IPS-11a (cell line): ENCODE measurements around the gene TBL3.
"Not testable (repeated sequence)": the region's sequence is repeated elsewhere in the genome, so short reads cannot be mapped to it uniquely, and the experiment has no call there.

Source experiments
- H3K4me3 ChIP-seq: one replicate; pipeline ENCODE4 v1.5.1; 2013; ENCODE audit warnings: low read depth, low read length, control low read depth

TBL3 gene

DNA sequence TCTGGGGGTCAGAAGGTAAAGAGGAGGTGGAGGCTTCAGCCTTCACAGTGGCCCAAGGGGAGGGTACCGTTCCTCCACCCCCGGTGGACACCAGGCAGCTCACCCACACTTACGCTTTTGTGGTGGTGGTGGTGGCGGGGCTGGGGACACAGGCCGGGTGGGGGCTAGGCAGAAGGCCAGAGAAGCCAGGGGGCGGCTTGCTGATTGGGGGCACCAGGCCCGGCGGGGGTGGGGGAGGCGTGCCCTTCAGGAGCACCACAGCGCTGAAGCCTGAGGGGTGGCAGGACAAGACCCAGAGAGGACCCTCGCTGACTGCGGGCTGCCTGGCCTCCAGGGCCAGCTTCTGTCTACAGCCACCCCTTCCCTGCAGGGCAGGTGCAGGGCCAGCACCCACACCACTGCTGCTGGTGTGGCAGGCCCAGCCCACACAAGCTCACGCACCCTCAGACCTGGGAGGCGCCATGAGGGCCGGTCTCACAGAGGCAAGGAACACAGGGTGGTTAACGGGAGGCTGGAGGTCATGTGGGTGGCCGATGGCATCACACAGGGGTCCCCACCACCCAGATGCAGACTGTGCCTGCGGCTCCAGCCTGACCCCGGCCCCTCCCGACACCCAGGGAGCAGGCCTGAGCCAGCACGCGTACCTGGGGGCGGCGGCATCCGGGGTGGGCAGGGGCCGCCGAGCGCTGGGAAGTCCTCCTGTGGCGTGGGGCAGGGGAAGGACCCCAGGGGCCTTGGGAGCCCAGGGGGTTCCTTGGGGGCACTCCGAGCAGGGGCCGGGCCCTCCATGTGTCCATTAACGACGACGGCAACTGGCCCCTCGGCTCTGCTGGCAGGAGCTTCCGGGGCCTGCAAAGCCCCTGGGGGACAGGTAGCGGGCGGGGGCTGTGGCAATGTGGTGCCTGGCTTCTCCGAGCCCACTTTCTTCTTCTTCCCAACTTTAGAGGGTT lies 27.3 kb downstream of the TBL3 start:
- no peak overlapping the region for H3K4me3 ChIP-seq

DNA sequence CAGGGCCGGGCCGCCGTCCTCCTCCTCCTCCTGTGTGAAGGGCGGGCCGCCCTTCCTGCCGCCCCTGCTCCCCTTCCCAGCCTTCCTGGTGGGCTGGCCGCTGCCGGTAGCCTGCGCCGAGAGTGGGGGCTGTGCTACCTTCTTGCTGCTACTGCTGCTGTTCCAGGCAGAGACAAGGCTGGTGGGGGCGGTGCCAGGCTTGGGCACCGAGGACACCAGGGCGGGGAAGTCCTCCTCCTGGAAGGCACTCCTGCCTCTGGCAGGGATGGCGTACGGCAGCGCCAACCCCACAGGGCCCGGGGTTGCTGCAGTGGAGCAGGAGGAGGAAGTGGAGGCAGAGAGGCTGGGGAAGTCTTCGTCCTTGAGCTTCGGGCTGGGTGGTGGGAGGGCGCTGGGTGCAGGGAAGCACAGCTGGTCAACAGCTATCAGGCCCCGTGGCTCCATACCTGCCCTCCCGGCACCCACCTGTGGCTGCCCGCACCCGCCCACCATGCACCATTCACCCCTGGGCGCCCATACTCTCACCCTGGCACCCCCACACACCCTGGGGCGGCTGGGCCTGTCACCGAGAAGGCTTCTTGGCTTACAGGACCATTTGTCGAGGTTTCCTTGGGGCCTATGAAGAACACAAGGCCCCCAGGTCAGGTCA lies 28.1 kb downstream of the TBL3 start:
- no peak overlapping the region for H3K4me3 ChIP-seq

DNA sequence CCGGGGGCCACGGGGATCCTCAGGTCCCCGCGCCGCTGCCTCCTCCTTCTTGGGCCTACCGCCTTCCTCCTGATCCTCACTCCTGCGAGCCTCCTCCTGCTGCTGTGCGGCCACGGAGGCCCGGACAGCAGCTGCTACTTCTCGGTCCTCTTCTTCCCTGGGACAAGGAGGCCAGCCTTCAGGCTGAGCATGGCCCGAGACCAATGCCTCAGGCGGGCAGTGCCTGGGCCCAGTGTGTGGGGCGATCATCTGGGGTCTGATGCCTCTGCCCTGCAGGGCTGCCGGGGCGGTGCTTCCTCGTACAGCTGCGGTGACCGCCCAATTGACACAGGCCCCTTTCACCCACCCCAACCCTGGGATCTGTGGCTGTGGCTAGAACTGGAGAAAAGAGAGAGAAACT lies 29.2 kb downstream of the TBL3 start:
- H3K4me3 ChIP-seq: no peak overlapping the region

DNA sequence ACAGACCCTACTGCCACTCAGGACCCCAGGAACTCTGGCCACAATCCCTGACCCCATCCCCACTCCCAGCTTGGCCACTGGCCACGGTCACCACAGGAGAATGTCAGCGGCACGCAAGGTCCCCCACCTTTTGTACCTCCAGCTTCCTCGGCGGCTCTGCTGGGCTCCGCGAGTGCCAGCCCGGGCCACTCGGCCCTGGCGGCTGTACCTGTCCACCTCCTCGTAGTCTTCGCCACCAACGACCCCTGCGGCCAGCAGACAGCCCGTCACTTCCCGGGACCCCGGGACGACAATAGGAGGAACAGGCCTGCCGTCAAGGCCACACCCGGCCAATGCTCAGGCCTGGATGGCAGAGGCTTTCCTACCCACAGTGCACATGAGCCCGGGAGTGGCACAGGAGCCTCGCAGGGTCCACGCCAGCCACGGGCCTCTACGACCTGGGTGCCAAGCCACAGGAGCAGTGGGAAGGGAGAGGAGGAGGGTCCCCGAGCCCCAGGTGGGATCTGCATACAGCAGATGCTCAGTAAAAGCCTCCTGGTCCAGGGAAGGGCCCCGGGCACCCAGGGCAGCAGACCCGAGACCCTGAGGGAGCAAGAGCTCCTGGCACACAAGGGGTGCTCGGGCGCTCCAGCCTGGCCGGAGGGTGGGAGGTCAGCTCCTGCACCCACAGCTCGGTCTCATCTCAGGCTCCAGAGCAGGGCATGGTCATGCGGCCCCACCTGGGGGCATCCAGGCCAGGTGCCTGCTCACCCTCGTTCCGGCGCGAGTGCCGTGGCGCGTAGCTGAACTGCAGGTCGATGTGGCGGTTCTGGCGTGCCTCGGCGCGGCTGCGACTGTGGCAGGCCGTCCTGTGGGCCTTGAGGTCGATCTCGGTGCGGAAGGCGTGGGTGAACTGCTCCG lies 29.9 kb downstream of the TBL3 start:
- no peak overlapping the region for H3K4me3 ChIP-seq

DNA sequence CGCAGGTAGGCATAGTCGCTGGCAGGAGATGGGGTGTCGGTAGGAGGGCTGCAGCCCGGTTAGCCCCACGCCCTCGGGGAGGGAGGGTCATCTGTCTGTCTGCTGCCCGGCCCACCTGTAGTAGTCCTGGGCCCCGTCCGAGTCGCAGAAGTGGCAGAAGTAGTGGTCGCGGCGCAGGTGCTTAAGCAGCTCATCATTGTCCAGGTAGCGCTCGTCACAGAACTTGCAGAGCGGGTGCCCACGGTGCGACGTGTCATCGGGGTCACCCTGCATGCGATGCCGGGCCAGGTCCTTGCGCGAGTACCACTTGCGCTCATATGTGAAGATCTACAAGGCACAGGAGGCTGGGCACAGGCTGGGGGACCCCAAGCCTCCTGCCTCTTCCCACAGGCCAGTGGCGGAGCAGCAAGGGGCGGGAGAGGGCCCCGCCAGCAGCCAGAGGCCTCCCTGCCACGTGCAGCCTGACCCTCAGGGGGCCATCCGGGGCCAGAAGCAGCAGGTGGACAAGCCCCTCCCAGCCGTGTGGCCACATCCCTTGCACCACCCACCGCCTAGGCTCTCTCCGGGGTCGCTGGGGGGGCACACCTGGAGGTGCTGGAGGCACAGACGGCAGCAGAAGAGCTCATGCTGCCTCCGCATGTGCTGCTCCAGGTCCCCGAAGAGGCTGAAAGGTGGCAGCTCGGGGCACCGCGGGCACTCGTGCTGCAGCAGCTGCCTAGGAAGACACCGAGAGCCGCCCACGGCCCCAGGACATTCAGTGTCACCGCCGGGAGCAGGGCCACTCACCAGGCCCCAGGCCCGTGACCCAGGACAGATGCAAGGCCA lies 30.8 kb downstream of the TBL3 start:
- H3K4me3 ChIP-seq: no peak overlapping the region

DNA sequence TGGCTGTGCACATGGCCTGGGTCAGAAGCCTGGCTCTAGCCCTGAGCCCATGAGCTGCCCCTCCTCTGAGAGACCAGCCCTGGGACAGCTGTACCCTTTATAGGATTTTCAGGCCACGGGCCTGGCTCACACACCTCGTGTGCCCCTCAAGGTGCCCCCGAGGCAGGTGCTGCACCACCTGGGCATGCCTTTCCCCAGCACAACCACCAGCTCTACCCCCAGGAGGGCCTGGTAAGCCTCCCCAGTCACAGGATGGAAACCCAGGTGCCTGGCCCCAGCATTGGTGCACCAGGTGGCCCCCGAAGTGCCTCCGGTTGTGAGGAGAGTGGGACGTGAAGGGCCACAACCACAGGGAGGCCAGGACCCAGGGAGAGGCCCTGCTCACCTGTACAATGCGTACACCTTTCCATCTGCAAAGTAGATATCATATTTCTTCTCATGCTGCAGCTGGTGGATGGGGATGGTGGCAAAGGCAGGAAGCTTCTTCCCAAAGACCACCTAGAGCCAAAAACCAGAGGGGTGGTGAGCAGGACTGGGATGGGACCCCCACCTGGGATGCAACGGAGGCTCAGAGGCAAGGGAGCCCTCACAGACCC lies 31.5 kb downstream of the TBL3 start:
- H3K4me3 ChIP-seq: no peak overlapping the region

DNA sequence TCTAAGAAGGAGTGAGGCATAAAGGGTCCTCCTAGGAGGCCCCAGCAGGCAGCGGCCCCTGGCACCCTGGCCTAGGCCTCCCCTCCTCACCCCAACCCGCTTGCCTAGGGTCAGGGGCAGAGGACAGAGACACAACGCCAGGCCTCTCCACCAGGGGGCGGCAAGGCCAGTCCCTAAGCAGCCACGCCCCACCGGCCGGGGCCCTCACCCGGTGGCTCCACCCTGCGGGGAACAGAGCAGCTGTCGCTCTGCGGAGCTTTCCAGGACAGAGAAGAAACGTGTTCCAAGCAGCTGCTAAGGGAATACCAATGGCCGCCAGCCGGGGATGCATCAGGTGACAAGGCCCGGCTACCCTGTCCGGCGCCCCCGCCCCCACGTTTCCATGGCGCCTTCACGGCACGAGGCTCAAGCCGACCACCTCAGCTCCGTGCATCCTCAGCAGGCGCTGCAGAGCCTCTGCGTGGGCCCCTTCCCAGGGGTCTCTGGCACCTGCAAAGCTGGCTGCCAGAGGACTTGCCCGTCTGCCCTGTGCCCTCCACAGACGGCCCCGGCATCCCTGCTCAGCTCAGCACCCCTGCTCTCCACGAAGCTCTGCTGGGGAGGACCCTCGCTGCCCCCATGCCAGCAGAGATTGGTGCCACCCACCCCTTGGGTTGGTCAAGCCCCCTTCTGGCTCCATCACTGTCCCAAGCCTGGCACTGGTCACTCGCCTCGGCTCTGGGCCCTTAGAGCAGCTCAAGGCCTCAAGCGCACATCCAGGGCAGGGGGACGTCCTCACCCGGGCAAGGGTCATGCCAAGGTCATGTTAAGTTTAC lies 32.2 kb downstream of the TBL3 start:
- H3K4me3 ChIP-seq: no peak overlapping the region

DNA sequence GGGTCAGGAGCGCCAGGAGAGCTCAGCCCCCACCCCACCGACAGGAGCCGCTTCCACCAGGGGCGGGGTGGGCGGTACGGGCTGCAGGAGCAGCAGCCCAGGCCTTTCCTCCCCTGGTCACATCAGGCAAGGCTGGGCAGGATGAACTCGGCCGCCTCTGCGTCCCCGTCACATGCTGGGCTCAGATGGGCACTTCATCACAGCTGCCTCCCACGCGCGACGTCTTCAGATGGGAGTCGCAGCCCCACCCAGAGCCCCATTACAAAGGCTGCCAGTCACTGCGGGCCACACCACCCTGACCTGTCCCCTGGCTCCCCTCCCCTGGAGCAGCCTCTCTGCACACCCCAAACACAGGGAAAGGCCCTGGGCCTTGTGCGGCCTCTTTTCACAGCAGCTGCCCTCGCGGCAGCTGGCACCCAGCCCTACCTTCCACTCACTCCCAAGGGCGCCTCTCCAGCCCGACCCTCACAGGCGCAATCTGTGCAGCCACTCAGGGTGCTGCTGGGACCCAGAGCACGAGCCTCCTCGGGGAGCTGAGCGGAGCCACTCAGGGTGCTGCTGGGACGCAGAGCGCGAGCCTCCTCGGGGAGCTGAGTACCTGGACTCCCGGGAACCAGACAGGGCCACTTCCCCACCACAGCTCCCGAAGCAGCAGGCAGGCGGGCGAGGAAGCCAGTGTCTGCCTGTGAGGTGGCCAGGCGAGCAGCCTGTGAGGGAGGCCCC lies 33.1 kb downstream of the TBL3 start:
- no peak overlapping the region for H3K4me3 ChIP-seq

DNA sequence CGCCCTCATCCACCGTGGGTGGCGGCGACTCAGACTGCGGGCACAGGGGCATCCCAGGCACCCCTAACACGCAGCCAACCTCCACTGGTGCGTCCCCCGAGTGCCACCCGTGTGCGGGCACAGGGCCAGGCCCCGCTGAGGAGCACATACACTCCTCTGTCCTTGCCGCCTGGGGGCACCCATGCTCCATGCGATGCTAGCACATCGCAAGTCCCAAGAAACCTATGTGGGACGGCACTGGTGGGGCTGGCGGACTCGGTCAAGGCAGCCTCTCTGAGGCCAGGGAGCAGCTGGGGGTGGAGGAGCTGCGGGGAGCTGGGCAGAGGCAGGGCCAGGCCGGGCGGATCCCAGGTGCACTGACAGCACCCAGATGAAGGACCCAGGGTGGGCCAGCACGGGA lies 33.8 kb downstream of the TBL3 start:
- no peak overlapping the region for H3K4me3 ChIP-seq

DNA sequence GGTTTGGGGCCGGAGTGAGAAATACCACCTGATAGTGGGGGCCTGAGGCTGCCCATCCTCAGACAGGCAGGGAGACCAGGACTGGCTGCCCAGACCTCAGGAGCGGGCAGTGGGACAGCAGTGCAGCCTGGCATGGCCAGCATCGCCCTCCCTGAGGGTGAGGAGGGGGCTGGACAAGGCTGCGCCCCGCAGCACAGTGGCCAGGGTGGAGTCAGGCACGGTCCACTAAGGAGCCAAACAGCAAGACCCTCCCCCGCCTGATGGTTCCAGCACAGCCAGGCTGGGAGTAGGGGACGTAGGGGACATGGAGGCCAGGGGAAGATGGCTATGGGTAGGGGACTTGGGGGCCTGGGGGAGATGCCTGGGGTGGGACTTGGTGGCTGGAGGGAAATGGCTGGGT lies 34.5 kb downstream of the TBL3 start:
- H3K4me3 ChIP-seq: no peak overlapping the region

DNA sequence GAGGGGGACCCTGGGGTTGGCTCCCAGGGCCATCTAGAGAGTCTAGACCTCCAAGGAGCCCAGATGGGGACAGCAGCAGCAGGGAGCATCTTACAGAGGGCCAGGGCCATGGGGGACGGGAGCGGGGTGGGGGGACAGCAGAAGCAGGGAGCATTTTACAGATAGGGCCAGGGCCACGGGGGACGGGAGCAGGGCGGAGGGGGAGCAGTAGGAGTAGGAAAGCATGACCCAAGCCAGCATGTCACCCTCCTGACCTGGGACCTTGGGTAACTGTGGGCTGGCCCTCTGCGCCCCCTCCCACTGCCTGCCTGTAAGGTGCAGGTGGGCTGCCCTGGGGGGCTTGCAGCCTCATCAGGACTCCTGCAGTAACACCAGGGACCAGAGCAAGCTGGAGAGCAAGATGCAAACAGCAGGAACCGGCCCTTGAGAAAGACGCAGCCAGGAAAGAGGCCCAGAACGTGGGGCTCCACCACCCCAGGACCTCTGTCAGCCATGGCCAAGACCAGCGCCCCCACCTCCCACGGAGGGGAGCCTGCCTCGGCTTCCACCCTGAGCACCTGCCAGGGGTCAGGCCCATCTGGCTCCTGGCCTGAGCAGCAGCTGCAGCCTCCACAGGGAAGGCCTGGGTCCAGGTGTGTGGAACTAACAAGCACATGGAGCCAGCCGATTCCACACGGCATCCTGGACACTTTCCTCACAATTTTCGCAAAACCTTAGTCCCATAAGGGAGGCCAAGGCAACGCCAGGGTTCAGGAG lies 35.4 kb downstream of the TBL3 start:
- H3K4me3 ChIP-seq: no peak overlapping the region

DNA sequence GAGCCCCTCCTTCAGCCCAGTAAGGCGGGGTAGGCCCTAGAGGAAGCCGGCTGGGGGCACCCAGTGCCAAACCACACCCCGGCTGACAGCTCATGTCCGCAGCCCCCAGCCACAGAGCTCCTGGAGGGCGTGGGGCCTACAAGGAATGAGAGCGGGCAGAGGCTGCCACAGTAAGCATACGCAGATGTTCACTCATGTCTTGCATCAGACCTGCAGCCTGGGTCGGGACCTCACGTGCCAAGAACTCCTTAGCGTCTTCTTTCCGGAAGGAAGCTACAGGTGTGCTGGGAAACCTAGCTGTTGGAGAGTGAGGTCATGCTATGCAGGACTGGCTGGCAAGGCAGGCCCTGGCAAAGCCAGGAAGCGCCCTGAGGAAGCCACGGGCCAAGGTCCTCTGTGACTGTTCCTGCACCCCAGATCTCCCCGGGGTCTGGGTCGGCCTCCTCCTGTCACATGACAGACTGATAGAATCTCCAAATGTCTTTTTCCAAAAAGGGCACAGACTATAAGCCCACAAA lies 36.2 kb downstream of the TBL3 start:
- no peak overlapping the region for H3K4me3 ChIP-seq

DNA sequence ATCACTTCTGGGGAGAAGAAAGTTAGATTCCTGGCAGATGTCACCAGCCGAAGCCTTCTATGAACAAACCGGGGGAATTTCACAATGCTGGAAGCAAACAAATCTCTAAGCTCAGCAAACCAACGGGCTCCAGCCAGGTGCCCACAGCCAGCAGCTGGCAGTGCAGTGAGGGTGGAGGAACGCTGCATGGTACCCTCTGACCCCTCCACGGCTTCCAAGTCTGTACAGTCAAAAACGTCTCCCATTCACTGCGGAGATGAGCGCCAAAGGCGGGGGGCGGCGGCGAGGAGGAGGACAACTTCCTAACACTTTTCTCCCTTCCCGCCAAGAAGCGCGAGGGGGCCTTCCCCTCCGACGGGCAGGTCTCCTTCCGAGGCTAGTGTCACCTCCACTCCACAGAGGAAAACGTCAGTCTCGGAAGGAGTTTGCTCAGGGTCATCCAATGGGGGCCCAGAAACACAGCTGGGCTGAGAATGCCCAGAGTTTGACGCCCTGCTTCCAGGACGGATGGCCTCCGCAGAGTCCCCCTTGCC lies 36.8 kb downstream of the TBL3 start:
- H3K4me3 ChIP-seq: peak overlapping the region; percentile 65

DNA sequence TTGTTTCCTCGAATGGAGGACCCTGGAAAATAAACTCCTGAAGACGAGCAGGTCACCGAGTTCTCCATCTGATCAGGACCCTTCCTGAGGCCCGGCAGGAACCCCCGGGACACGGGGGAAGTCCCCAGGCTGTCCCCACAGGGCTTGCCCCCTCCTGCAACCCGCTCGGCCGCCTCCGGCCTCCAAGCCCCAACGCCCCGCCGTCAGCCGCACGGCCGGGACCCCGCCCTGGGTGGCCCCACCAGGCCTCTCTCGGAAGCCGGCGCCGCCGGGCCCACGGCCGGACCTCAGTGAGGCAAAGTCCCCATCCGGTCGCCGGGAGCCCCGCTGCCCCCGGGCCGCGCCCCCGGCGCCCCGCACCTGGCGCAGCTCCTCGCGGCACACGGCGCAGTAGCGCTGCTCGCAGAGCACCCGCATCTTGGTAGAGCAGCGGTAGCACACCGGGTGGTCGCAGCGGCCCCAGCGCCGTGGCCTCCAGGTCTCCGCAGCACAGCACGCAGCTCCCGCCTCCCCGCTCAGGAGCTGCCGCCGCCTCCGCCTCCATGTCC lies 37.4 kb downstream of the TBL3 start:
- H3K4me3 ChIP-seq: peak overlapping the region; percentile 65

DNA sequence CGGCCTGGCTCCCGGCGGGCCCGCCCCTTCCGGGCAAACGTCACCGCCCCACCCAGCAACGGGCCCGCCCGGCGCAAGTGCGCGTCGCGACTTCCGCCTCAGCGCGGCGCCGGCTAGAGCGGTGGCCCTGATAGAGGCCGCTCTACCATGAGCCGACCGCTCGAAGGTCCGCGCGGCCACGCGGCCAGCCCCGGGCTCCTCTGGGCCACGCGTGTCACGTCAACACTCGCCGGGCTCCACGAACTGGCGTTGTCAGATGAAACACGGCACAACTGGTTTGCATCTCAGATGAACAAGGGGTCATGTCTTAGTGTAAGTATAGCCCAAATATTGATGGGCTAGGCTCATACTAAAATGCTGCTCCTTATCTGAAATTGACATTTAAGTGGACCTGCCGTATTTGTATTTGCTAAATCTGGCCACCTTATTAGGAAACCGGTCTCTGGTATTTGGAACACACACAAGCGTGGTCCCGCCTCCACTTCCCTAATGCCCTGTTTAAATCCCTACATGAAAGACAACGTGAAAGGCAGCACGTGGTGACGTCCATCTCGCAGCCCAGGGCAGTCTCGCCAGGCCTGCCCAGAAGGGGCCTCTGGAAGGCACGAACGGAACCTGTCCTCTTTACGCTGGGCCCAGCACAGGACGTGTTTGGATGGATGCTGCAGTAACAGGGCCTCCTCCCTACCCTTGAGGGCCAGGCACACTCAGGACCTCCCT lies 38.1 kb downstream of the TBL3 start, which contains the start of gene ZNF598:
Gene ZNF598 (minus strand): TSS at position 31 of the 720 bp plus-strand sequence.
- H3K4me3 ChIP-seq: peak within 1 kb of the TSS; percentile 69

DNA sequence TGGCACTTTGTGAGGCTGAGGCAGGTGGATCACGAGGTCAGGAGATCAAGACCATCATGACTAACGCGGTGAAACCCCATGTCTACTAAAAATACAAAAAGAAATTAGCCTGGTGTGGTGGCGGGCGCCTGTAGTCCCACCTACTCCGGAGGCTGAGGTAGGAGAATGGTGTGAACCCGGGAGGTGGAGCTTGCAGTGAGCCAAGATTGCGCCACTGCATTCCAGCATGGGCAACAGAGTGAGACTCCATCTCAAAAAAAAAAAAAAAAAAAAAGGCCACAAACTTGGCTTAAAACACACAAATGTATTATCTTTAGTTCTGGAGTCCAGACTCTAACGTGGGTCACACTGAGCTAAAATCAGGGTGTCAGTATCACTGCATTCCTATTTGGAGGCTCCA lies 39.9 kb downstream of the TBL3 start:
- H3K4me3 ChIP-seq: not testable (repeated sequence)
